Left lobe of liver (tissue), 2 donors: Measurements from ENCODE around the gene AAK1. TPM values are rescaled to one million over a fixed set of nuclear protein-coding genes. Genes with fewer than 3 reads are reported as not detected.

ENCODE experiments used
- ATAC-seq: fragments of 200-7000 bp; cut with Tn5 transposase; one replicate; pipeline ENCODE4 v1.9.1; 2020; ENCODE audit warnings: mild to moderate bottlenecking, moderate library complexity
- DNase-seq: peaks from one replicate; pipeline ENCODE4 v3.0.0-alpha.2; 2020; ENCODE audit warnings: low spot score
- total RNA-seq: library from RNA; stranded (reverse); gene quantifications from one replicate; pipeline ENCODE4 v1.2.1, GENCODE V29; 2021
- donor health status: DM: no; HTN: no; CAD: no; lungs with moderate emphysema.
- donor health status: DM: no; HTN: yes; CAD: no.

The AAK1 gene
- total RNA-seq, 1 donor from 2014 or later, result 16.2 TPM

DNA sequence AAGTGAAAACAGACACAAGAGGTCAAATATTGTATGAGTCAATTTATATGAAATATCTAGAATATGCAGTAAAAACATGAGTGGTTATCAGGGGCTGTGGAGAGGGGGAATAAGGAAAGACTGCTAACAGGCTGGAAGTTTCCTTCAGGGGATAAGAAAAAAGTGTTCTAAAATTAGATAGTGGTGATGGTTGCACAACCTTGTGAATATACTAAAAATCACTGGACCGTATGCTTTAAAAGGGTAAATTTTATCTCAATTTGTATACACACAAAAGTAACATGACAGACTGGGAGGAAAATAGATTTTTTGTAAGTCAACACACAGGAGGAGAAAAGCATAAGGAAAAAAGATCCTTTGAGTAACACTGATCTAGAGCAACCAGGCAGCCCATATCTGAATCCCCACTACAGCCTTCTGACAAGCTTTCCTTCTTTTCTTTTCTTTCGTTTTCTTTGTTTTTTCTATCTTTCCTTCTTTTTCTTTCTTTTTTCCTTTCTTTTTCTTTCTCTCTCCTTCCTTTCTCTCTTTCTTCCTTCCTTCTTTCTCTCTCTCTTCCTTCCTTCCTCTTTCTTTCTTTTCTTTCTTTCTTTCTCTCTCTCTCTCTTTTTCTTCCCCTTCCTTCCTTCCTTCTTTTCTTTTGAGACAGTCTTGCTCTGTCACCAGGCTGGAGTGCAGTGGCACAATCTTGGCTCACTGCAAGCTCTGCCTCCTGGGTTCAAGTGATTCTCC lies 95.4 kb downstream of the AAK1 start:
- DNase-seq (no peak), ATAC-seq (no peak)

DNA sequence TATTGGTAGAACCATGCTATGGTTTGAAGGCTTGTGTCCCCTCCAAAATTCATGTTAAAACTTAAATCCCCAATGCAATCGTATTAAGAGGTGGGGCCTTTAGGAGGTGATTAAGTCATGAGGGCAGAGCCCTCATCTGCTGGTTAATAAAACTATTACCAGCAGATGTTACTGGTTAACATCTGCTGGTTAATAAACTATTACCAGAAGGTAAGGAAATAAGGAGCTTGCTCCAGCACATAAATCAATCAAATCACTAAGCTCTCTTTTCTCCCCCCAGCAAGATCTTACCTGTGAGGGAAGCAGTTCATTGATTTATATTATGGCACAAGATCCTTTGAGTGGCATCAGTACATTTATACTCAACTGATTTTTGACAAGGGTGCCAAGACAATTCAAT lies 96.9 kb downstream of the AAK1 start:
- ATAC-seq, result no peak
- DNase-seq, result no peak

DNA sequence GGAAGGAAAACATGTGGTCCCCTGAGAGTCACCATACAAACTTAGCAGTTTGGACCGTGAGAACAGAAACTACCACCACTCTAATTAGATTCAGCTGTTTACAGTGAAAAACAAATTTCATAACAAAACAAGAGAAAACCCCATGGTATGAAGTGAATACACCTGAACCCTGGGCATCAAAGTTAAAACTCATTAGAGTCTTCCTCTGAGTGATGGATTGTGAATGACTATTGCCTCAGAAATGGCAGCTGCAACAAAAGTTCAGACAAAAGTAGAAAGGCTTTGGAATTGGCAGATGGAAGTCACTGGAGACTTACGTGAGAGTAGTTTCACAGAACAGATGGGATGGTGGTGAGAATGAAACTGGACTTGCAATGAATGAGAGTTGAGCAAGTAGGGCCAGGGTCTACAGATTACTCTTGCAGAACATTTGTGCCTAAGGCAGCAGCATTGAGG lies 98.0 kb downstream of the AAK1 start:
- DNase-seq (no peak), ATAC-seq (no peak)

DNA sequence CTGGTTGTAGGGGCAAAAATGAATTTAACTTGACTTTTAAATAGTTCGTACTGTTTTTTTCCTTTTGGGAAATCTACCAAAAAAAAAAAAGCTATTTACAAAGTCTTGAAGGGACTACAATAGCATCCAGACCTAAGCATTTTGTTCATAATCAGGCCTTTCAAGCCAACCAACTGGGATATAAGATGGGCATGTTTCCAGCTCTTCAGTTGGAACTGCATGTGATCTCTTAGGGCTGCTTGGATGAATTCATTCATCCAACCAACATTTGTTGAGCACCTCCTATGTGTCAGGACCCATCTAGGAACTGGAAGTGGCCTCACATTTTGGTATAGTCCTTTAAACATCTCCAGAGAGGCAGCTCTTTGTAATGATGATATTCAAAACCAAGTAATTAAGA lies 98.6 kb downstream of the AAK1 start:
- no peak for ATAC-seq
- no peak for DNase-seq

DNA sequence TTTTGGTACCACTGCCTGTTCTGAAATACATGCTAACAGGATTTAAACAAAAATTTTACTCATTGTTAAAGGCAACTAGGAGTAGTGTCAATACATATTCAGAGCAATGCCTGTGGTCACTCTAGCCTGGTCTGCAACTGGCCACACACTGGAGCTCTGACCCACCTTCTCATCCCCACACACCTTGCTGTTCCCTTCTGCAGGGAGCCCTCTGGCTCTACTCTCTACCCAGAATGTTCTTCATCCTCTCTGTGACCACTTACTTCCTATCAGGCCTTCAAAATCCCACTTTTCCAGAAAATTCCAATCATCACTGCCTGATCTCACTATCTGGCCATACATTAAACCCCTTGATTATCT lies 104.0 kb downstream of the AAK1 start:
- ATAC-seq (peak; percentile 12), DNase-seq (no peak)

DNA sequence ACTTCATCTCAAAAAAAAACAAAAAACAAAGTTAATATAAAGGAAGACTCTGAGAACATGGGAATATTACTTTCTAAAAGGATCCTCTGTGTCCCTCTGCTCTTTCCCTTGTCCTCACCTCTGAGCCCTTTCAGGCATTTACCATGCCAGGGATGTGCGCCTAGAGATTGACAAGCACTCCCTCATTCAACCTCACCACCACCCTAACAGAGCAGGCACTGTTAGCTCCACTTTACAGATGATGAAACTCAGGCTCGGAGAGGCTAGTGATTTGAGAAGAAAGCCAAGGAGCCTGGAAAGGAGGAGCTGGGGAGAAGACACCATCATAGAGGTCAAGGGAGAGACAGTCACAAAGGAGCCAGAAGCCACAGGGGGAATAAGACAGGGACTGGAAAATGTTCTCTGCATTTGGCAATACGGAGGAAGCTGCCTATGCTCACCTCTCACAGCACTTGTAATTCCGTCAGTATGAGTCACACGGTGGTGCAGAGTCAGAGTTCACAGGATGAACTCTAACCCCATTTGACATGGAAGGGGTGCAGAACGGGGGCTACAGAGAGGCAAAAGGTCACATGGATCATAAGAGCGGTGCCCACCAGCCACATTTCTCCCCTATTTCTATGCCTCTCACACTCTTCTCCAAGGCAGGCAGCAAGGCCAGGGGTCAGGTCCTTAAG lies 104.5 kb downstream of the AAK1 start:
- ATAC-seq (peak; percentile 66), DNase-seq (no peak)

DNA sequence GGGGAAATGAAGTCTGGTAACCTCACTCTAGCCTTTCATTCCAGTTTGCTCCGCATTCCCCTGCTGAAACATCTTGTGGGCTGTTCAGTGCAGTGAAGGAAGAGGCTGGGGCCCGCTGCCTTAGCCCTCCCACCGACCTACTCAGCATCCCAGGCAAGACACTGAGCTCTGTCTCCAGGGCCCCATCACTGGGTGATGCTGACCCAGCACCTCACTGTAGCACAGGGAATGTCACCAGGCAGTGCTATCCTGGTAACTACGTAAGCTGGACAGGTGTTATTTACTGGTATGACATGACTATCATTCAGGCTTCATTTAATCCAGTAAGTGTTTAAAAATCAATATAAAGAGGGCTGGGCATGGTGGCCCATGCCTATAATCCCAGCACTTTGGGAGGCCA lies 105.3 kb downstream of the AAK1 start:
- no peak for ATAC-seq
- no peak for DNase-seq

DNA sequence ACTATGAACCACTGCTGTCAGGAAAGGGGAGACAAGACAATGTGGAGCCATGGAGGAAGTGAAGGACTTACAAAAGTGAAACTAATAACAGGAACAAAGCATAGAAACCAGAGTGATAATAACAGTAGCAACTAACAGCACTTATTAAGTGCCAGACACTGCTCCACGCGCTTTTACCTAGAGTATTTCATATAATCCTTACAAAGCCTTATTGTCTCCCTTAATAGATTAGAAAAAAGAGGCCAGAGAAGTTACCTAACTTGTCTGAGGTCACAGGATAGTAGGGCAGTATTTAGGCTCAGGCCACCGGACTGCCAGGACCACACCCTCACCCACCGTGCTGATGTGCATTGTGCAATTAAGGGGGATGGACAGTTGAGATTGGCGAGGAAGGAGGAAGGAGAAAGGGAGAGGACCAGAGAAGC lies 107.7 kb downstream of the AAK1 start:
- DNase-seq, result no peak
- ATAC-seq, result peak; percentile 51

DNA sequence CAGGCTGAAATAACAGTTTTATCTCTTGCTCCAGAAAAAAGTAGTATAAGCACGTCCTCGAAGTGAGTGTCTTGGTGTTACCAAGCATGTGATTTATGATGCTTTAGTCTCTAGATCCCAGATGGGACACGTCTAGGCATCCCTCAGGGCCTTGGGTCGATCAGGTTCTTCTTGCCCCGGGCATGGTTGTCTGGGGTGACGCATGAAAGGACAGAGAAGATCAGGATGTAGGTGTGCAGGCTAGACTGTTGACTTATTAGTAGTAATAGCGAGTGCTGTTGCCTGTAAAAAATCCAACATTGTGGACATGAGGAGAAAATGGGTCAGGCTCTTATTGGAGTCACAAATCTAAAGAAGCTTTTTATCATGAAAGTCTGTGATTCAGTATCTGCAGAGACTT lies 112.4 kb downstream of the AAK1 start:
- ATAC-seq (no peak), DNase-seq (no peak)

DNA sequence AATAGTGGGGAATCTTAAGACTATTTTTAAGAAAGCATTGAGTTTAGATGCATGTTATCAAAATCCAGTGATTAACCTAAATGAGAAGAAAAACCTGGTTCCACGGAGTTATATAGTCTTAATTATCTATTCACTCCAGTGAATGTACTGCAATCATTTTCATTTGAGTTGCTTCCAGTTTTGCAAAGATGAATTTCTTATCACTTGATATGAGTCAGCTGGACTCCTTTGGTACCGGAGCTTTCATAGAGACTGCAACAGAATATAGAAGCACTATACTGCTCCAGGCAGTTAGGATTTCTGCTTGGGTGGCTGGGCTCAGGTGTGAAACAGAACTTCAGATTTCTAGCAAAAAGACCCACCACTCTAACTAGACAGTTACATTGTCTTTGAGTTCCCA lies 114.1 kb downstream of the AAK1 start:
- no peak for DNase-seq
- ATAC-seq, result no peak

DNA sequence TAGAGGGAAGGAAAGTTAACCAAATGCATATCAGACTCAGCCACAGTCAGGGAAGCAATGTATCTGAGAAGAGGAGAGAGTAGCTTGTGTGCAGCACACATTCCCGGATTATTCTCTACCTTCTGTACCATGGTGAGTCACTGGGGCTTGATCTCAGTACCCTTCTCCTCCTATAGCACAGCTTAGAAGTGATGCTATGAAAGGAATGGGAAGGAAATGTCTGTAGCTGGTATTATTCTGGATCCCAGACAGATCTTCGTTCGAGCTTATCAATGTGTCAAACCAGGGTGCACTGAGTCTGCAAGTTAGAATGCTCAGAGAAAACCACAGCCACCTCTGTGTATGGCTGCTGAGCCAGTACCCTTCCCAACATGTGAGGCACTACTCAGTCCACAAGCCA lies 118.3 kb downstream of the AAK1 start:
- DNase-seq, result no peak
- no peak for ATAC-seq

DNA sequence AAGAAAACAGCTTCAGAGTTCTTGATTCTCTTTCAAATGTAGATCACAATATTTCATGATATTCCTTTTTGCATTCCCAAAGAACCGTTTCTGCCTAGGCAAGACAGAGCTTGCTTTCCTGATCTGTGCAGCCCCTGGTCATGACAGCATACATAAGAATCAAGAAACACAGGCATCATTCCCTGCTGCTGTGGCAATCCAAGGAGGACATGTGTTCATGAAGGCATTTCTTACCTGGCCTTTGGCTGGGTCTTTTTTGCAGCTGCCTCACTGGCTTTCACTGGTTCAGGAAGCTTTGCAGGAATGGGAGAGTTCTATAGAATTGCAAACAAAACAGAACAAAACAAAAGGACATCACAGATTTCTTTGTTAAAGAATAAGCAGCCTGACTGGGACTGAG lies 118.7 kb downstream of the AAK1 start:
- ATAC-seq, result no peak
- DNase-seq, result no peak

DNA sequence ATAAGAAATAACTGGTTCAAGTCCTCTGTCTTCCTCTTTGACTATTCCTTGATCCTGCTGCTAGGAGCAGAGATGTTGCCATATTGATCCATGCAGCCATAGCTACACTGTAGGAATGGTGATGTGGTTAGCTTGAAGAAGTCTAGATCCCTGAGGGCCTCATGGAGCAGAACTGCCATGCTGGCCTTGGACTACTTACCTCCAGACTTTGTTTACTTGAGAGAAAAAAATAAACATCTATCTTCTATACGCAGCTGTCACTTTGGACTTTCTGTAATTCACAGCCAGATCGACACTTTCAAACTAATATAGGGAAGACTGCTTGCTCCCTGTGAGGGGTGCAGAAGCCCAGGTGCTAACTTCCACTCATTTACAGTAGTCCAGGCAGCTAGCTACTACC lies 121.8 kb downstream of the AAK1 start:
- no peak for DNase-seq
- no peak for ATAC-seq

DNA sequence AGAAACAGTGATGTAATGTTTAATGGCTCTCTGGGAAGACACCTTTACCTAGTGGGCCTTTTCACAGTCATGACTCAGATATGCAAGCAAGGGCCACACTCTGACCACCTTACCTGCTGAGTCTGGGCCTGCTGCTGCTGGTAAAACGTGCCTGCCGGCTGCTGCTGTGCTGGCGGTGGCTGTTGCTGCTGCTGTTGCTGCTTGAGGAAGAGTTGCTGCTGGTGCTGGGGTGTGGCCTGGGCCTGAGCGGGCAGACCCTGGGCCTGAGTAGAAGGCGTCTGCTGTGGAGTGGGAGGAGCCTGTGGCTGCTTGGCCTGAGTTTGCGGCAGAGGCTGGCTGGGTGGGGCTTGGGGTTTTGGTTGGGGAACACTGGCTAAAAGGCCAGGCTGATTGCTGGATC lies 124.7 kb downstream of the AAK1 start:
- ATAC-seq (no peak), DNase-seq (no peak)

DNA sequence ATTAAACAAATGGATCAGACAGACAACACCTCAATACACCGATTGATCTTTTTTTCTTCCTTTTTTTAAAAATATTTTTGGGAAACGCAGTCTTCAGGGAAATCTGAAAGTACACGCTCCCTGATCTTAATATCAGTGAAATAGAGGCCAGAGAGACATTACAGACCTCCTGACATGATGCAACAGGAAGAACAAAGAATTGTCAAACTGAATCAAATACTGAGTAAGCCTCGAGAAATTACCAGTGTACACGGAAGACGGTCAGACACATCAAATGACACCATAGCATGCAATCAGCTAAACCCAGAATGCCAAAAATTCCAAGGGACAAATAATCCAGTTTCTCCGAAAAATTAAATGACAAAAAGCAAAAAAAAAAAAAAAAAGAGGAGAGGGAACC lies 126.1 kb downstream of the AAK1 start:
- DNase-seq, result no peak
- no peak for ATAC-seq

DNA sequence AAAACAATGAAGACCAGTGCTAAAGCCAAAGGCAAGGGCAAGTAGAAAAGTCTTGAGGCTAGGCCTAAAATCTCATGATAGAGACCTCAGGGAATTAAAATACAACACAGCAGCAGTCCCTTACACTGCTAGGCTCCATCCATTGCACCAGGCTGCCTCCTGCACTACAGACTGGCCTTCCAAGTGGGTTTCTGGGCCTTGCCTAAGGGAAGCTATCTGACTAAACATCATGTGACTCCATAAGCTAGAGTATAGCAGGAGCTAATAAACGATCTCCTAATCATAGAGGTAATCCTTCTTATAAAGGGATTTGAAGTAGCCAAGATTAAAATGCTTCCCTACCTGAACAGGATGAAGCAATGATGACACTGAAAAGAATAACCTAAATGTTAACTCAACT lies 128.7 kb downstream of the AAK1 start:
- no peak for ATAC-seq
- DNase-seq, result no peak

DNA sequence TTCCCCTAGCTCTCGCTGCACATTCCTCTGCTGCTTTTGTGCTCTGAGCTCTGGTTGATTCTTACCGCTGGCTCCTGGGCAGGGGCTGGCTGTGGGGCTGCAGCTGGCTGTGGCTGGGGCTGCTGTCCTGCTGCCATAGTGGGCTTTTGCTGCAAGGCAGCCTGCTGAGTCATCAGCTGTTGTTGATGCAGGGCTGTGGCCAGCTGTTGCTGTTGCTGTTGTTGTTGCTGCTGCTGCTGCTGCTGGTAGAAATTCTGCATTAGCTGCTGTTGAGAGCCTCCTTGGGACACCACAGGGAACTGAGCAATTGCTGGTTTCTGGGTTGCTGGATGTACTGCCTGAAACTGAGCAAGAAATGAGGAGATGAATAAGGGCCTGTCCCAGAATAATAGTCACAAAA lies 129.1 kb downstream of the AAK1 start:
- DNase-seq, result no peak
- no peak for ATAC-seq

DNA sequence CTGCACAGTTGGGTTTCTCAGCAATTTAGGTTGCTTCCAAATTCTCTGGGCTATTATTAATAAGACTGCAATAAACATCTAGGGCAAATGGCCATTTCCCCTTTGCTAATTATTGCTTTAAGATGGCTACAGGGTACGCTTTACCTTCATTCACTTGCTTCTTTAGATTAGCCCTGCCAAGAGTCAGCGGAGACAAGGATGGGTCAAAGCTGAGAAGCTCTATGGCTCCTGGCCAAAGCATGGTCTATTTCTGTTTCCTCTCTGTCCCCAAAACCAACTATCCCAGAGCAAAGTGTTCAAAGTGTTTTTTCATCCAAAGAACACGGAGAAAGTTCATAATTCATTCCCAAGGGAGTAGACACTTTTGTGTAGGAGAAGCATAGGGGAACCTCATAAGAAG lies 131.1 kb downstream of the AAK1 start:
- DNase-seq (no peak), ATAC-seq (no peak)

DNA sequence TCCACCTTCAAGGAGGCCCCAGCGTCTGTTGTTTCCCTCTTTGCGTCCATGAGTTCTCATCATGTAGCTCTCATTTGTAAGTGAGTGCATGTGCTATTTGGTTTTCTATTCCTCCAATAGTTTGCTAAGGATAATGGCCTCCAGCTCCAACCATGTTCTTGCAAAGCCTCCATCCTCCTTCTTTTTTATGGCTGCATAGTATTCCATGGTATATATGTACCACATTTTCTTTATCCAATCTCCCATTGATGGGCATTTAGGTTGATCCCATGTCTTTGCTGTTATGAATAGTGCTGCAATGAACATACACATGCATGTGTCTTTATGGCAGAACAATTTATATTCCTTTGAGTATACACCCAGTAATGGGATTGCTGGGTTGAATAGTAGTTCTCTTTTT lies 133.3 kb downstream of the AAK1 start:
- ATAC-seq (no peak), DNase-seq (no peak)

DNA sequence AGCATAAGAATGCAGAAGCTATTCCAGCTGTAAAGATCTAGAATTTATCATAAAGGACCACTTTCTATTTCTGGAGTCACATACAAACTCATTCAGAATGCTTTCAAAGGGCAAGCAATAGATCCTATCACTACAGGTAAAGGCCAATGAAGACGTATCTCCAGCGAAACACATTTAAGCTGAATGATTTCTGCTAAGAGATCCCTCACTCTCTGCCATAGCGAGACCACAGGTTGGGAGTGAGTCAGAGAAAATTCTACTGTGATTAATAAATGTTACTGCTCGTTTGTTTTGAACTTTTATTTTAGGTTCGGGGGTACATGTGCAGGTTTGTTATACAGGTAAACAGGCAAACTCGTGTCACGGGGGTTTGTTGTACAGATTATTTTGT lies 133.8 kb downstream of the AAK1 start:
- ATAC-seq, result no peak
- DNase-seq, result no peak

DNA sequence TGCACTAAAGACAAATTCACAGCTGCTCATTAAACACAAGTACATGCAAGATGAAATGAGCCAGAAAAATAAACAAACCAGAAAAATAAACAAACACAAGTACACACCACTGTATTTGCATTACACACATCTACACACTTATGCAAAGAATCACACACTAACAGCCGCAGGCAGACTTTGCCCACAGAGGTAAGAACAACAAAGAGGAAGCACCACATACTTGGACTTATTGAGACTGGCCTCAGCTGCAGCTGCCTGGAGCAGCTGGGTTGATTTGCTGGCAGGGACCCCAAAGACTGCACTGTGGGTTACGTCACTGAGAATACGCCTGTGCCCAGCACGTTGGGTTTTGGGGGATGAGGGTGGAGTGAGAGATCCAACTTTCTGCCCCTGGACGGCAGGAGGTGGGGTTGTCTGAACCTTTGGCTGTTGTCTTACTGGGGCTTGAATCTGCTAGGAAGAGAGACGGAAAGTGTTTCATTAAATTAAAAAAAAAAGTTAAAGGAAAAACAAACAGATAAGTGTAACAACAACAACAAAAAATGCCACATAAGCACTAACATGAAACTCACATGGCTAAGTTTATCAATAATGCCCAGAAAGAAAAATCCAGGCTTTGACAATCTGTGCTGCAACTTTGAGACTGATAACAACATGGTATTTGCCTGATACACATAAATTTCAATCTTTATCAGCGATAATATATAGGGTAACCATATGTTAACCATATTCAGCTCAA lies 134.4 kb downstream of the AAK1 start:
- ATAC-seq, result peak; percentile 19

DNA sequence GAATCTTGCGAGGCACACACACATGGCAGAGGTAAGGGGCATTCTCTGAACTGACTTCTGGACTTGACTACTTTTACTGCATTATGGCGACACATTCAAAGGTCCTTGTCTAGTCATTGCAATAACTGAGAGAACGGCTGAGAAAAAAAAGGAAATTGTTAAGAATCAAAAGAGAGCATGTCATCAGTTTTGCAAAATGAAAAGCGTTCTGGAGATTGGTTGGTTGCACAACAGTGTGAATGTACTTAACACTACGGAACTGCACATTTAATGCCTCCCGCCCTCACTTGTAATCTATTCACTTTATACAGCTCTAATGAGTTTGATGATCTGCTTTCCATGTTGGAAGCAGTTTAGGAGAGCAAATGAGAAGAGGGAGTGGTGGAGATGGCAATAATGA lies 137.8 kb downstream of the AAK1 start:
- no peak for ATAC-seq
- DNase-seq, result no peak

More for the DNA sequence above, 134.4 kb downstream of the AAK1 start:
- DNase-seq, result no peak
